Measurements from ENCODE around the gene CSTB.

The CSTB gene

DNA sequence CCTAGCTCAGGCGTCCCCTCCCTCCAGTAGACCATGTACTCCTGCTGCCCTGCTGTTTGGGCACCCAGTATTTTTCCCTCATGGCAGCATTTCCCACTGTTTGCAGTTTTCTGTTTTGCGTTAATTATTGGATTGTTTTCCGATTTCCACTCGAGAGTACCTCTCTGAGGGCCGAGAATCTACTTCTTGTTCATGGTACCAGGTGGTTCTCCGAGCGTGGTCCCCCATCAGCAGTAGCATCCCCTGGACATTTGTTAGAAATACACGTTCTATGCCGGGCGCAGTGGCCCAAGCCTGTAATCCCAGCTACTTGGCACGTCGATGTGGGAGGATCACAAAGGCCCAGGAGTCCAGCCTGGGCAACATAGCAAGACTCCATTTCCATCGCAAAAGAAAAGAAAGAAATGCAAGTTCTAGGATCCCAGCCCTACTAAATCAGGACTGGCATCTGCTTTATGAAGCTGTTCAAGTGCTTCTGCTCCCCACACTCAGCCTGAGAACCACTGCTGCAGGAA, 14.0 kb upstream of the CSTB start:
- DNase-seq (ENCODE audit: low read depth in 2 of 2): no peak

DNA sequence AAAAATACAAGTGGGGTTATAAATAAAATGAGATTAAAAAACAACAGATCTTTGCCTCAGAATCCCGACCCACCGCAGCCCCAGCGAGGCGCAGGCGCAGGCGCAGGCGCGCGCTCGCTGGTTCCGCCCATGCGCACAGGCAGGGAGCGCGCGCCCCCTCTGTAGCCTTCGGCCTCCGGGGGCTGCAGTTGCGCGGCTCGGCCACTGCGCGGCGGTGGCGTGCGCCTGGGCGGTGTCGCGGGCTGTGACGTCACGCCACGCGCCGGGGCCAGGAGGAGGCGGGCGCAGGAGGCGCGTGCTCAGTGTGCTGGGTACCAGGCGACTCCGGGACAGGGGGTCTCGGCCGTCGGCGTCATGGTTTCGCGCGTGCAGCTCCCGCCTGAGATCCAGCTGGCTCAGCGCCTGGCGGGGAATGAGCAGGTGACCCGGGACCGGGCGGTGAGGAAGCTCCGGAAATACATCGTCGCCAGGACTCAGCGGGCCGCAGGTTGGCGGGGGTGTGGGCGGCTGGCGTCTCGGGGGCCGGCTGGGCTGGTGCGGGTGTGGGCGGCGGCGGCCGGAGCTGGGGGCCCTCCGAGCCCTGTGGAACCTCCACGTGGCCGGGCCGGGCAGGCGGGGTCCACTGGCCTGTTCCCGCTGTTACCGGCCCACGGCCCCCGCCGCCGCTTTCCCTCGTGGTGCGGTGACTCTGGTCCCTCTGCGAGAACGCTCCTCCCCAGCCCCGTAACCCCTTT, 13.3 kb upstream of the CSTB start, which contains the start of gene RRP1:
Gene RRP1 (plus strand): TSS at position 302 of the 734 bp plus-strand sequence. CDS start 53 bp downstream, at position 355.
- DNase-seq (ENCODE audit: low read depth in 2 of 2): peak; percentile 86 to 89

GRCh38 chr21:43786807-43787440, 10.8 kb upstream of the CSTB start:
- no peak for DNase-seq (ENCODE audit: low read depth in 2 of 2)

GRCh38 chr21:43786300-43786806, 10.2 kb upstream of the CSTB start:
- DNase-seq (ENCODE audit: low read depth in 2 of 2): no peak

GRCh38 chr21:43785134-43785533, 9.0 kb upstream of the CSTB start:
- DNase-seq (ENCODE audit: low read depth in 2 of 2): no peak

DNA sequence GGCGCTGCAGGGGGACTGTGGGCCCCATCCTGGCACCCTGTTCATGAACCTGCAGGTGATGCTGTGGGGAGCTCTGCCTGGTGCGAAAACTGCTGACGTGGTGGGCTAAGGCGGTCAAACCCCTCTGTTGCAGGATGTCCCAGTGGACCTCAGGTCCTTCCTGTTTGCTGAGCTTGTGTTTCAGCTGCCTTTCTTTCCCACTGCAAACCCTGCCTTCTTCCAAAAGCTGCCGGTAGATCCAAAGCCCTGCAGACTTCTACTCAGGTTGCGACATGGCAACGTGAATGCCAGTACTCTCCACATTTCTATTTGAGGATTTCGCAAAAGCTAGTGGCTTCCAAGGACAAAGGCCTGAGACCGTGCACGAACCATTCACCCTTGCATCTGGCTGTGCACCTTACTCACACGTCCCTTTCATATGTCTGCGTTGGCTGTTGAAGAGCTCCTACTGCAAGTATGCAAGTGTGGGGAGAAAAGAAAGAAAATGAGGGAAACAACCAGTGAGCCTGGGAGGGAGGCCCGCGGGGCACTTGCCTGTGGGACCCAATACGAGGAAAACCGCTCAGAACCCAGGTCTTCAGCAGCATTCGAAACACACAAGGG, 7.1 kb upstream of the CSTB start:
- DNase-seq (ENCODE audit: low read depth in 2 of 2): no peak

GRCh38 chr21:43782431-43783097, 6.5 kb upstream of the CSTB start:
- no peak for DNase-seq (ENCODE audit: low read depth in 2 of 2)

DNA sequence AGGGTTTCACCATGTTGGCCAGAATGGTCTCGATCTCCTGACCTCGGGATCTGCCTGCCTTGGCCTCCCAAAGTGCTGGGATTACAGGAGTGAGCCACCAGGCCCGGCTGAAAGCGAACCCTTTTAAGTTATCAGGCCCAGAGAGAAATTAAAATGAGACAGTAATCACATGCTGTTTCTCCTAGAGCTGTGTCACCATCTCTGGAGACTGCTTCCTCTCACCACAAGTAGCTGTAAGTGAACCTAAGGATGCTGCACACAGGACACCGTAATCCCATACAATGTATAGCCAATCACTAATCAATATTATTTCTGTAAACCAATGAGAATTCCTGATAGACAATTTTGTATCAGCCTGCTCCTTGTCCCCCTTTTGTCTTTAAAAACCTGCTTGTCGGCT, 5.7 kb upstream of the CSTB start:
- DNase-seq (ENCODE audit: low read depth in 2 of 2): no peak

DNA sequence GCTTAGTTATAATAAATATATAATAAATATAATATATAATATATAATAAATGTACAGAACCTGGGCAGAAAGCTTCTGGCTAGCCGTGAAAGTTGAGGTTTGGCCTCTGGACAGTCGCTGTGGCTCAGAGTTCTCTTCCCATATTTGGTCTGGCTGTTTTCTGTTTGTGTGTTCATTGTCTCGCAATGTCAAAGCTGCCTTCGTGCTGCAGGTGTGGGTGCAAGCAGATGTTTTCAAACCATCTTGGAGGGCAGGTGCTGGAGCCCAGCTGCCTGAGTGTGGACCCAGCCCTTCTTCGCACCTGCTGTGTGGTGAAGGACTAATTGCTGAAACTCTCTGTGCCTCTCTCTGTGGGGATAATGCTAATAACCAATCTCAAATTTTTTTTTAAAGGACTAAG, 3.6 kb upstream of the CSTB start:
- no peak for DNase-seq (ENCODE audit: low read depth in 2 of 2)

DNA sequence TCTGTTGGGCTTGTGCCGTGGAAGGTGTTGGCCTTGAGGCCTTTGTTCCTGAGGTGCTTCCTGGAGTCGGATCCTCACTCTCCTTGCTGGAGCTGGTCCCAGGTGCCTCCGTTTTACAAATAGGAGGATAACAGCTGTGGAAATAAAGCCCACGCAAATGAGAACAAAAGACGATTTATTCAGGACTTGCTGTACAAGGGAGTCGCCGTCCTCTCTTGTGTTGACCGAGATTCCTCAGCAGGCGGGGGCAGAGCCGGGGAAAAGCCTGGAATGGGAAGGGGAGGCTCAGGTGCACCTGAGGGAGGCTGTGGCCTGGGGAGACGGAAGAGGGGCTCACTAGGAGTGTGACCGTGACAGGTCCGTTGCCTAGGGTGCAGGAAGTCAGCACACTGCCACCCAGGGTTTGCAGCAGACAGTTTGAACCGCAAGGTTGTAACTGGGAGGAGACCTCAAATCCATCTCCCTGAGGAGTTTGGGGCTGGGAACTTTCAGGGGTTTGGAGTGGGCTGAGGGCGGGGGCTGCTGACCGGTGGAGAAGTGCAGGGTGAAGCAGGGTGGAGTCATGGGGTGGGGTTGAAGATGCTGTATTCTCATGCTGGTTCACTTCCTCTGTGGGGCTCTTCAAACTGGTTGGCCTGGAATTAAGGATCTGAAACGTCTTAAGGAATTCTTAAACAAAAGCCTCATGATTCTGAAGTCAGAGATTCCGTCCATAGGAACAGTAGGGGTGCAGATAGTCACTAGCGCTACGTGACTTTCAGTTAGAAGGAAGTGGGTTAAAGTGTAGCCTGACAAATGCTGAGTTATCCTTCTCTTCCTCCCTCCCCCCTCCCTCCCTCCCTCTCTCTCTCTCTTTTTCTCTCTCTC, 2.6 kb upstream of the CSTB start:
- no peak for DNase-seq (ENCODE audit: low read depth in 2 of 2)

GRCh38 chr21:43777953-43778352, 1.8 kb upstream of the CSTB start:
- DNase-seq (ENCODE audit: low read depth in 2 of 2): no peak

DNA sequence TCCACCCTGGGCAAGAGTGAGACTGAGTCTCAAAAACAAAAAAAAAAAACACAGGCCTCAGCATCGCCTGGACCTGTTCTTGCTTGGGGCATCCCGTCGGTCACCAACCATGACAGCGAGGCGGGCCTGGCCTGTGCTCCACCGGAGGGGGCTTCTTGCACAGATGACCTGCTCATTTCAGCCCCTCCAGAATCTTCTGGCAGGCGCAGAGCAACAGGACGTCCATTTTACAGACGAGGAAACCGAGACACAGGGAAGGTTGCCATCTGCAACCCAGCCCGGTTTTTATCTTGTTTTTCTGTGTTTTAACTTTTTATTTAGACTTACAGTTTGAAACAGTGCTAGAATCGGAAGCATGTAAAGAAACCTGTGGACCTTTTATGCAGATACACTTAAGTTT, 918 bp downstream of the CSTB start:
- no peak for DNase-seq (ENCODE audit: low read depth in 2 of 2)

DNA sequence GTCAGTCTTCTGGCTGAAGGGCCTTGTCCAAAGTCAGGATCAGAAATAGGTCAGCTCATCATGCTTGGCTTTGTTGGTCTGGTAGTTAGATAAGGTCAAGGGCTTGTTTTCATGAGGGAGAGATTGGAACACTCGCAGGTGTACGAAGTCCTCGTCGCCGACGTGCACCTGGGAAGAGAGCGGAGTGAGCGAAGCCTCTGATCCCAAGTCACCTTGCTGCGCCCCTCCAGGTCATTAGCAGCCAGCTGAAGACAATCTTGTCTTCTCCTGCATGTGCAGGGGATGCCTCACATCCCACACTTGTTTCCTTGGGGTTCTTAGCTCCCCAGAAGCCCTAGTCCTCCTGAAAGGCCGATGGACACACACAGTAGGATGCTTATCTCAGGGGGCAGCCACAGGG, 1.9 kb downstream of the CSTB start:
- DNase-seq (ENCODE audit: low read depth in 2 of 2): no peak

- no peak for DNase-seq (ENCODE audit: low read depth in 2 of 2)
Observed at GRCh38 chr21:43772425-43772821, 3.7 kb downstream of the CSTB start.

DNA sequence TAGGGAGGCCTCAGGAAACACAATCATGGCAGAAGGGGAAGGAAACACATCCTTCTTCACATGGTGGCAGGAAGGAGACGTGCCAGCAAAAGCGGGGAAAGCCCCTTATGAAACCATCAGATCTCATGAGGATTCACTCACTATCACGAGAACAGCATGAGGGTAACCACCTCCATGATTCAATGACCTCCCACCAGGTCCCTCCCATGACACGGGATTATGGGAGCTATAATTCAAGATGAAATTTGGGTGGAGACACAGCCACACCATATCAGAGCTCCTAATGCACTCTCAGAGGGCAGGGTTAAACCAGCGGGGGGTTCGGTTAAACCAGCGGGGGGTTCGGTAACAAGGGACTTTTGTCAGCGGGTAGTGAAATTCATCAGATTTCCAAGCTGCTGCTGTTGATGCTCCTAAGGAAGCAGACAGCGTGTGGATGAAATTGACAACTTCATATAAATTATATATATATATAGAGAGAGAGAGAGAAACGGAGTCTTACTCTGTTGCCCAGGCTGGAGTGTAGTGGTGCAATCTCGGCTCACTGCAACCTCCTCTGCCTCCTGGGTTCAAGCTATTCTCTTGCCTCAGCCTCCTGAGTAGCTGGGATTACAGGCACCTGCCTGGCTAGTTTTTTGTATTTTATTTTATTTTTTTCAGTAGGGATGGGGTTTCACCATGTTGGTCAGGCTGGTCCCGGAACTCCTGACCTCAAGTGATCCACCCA, 4.2 kb downstream of the CSTB start:
- DNase-seq (ENCODE audit: low read depth in 2 of 2): no peak

GRCh38 chr21:43771199-43771675, 4.9 kb downstream of the CSTB start:
- DNase-seq (ENCODE audit: low read depth in 2 of 2): no peak

DNA sequence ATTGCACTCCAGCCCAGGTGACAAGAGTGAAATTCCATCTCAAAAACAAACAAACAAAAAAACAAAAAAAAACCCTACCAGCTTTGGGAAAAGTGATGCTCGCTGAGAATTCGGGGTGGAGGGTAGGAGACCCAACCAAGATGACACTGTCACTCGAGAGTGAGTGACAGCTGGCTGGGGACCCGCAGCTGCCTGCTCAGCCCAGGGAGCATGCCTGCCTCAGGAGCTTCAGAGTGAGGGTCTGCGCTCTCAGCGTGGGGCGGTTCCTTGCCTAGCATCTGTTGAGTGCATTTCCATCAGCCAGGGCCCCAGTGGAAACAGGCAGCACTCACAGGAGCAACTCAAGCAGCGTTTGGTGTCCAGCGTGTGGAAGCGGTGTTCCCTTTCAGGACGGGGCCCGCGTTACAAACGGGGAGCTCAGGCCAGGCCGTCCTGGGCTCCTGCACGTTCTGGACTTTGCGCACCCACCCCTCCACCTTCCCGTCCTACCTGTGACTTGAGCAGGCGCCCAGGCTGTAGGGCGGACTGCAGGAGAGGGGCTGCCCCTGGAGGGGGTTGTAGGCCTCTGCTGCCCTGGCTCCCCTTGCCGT, 5.9 kb downstream of the CSTB start:
- no peak for DNase-seq (ENCODE audit: low read depth in 2 of 2)

- DNase-seq (ENCODE audit: low read depth in 2 of 2): no peak
Observed at GRCh38 chr21:43769325-43769958, 6.7 kb downstream of the CSTB start.

GRCh38 chr21:43768868-43769167, 7.3 kb downstream of the CSTB start:
- no peak for DNase-seq (ENCODE audit: low read depth in 2 of 2)
